Liver (tissue), 9 donors: ENCODE measurements around the gene MCTP1. TPM values are rescaled to one million over a fixed set of nuclear protein-coding genes. Genes with fewer than 3 reads are reported as not detected.
A peak's percentile ranks its signal among the peaks of the same experiment; 100 is the strongest.

ENCODE experiments used
- DNase-seq: peaks from one replicate; pipeline ENCODE4 v3.0.0-alpha.2; 2017; ENCODE audit warnings: low spot score
- H3K27ac ChIP-seq, 2 donors: one replicate each; pipeline ENCODE4 v1.7.0; 2013; ENCODE audit warnings: inconsistent platforms in 2 of 2, low read length in 2 of 2, control low read depth in 1 of 2, low read depth in 1 of 2, mild to moderate bottlenecking in 1 of 2
- H3K27me3 ChIP-seq, 4 donors: one replicate each; pipeline versions ENCODE4 v1.6.1 to v1.7.0; 2013; ENCODE audit warnings: low read length in 3 of 4, inconsistent platforms in 1 of 4, mild to moderate bottlenecking in 1 of 4, moderate library complexity in 1 of 4; ENCODE audit not compliant: control insufficient read depth in 4 of 4, insufficient read depth in 4 of 4
- H3K36me3 ChIP-seq, 4 donors: one replicate each; pipeline versions ENCODE4 v1.6.1 to v1.7.0; 2013; ENCODE audit warnings: low read length in 3 of 4, mild to moderate bottlenecking in 3 of 4, low read depth in 1 of 4, moderate library complexity in 1 of 4; ENCODE audit not compliant: control insufficient read depth in 4 of 4, insufficient read depth in 3 of 4
- H3K4me1 ChIP-seq, 4 donors: one replicate each; pipeline versions ENCODE4 v1.6.1 to v1.7.0; 2013; ENCODE audit warnings: low read length in 3 of 4, mild to moderate bottlenecking in 3 of 4, moderate library complexity in 1 of 4; ENCODE audit not compliant: control insufficient read depth in 4 of 4, insufficient read depth in 4 of 4
- H3K4me3 ChIP-seq, 3 donors: one replicate each; pipeline versions ENCODE4 v1.6.1 to v1.7.0; 2013; ENCODE audit warnings: low read length in 3 of 3, control low read depth in 1 of 3, low read depth in 1 of 3, mild to moderate bottlenecking in 1 of 3
- H3K9ac ChIP-seq, 2 donors: one replicate each; pipeline ENCODE4 v1.7.0; 2013; ENCODE audit warnings: low read length in 2 of 2, mild to moderate bottlenecking in 2 of 2, moderate library complexity in 2 of 2, control low read depth in 1 of 2, low read depth in 1 of 2
- H3K9me3 ChIP-seq, 4 donors: one replicate each; pipeline versions ENCODE4 v1.6.1 to v1.7.0; 2013; ENCODE audit warnings: low read length in 3 of 4; ENCODE audit not compliant: control insufficient read depth in 4 of 4
- EGR1 ChIP-seq, 2 donors: IDR thresholded peaks; 2 replicates each; pipeline ENCODE4 v1.6.1; 2016 to 2018; ENCODE audit warnings: antibody characterized with exemption in 2 of 2, low read depth in 2 of 2
- FOXA1 ChIP-seq: IDR thresholded peaks from 2 replicates; pipeline ENCODE4 v1.6.1; 2016; ENCODE audit warnings: antibody characterized with exemption
- FOXA2 ChIP-seq: IDR thresholded peaks from 2 replicates; pipeline ENCODE4 v1.6.1; 2016; ENCODE audit warnings: antibody characterized with exemption
- GABPA ChIP-seq, 2 donors: IDR thresholded peaks in 1 of 2; conservative IDR thresholded peaks in 1 of 2; 2 replicates each; pipeline ENCODE4 v1.6.1; 2016; ENCODE audit warnings: antibody characterized with exemption in 2 of 2, mild to moderate bottlenecking in 1 of 2, moderate library complexity in 1 of 2
- HNF4A ChIP-seq, 2 donors: conservative IDR thresholded peaks; 2 replicates each; pipeline ENCODE4 v1.6.1; 2016; ENCODE audit warnings: antibody characterized with exemption in 2 of 2, mild to moderate bottlenecking in 2 of 2
- HNF4G ChIP-seq: IDR thresholded peaks from 2 replicates; pipeline ENCODE4 v1.6.1; 2016; ENCODE audit warnings: antibody characterized with exemption
- JUND ChIP-seq, 2 donors: IDR thresholded peaks; 2 replicates each; pipeline ENCODE4 v1.6.1; 2016; ENCODE audit warnings: antibody characterized with exemption in 2 of 2
- NR2F2 ChIP-seq: IDR thresholded peaks from 2 replicates; pipeline ENCODE4 v1.6.1; 2016; ENCODE audit warnings: antibody characterized with exemption
- RAD21 ChIP-seq, 2 donors: IDR thresholded peaks; 2 replicates each; pipeline ENCODE4 v1.6.1; 2016; ENCODE audit warnings: antibody characterized with exemption in 2 of 2, mild to moderate bottlenecking in 2 of 2
- RXRA ChIP-seq, 2 donors: IDR thresholded peaks; 2 replicates each; pipeline ENCODE4 v1.6.1; 2017 to 2018; ENCODE audit warnings: antibody characterized with exemption in 2 of 2, mild to moderate bottlenecking in 1 of 2
- SP1 ChIP-seq: IDR thresholded peaks from 2 replicates; pipeline ENCODE4 v1.6.1; 2018; ENCODE audit warnings: antibody characterized with exemption, mild to moderate bottlenecking
- TAF1 ChIP-seq: conservative IDR thresholded peaks from 2 replicates; pipeline ENCODE4 v1.6.1; 2016; ENCODE audit warnings: antibody characterized with exemption, mild to moderate bottlenecking
- YY1 ChIP-seq: IDR thresholded peaks from 2 replicates; pipeline ENCODE4 v1.6.1; 2016; ENCODE audit warnings: antibody characterized with exemption, mild to moderate bottlenecking
- WGBS: extraction: QIAGEN DNeasy Blood & Tissue Kit; methylation state at CpG from one replicate; pipeline ENCODE4 v1.1.7; 2013; 5-methylcytosine and 5-hydroxymethylcytosine counted together
- polyA plus RNA-seq, 2 donors: library from polyadenylated mRNA; stranded (reverse) in 1 of 2; unstranded in 1 of 2; fragments of 200-250 nt in 1 of 2; fragments of >200 nt in 1 of 2; fragmentation: Nextera tagmentation in 1 of 2; extraction: Ambion mirVana in 1 of 2; gene quantifications; one replicate each; pipeline versions ENCODE4 v1.2.1 to v1.2.3, GENCODE V29; 2013 to 2015
- total RNA-seq, 2 donors: library from RNA; depleted of rRNA; stranded (reverse); fragments of >200 nt; gene quantifications; one replicate each; pipeline ENCODE4 v1.2.3, GENCODE V29; 2014
- TF ChIP-seq, protein P1 (sequence below): IDR thresholded peaks from 2 replicates; pipeline ENCODE4 v1.6.1; 2016; ENCODE audit warnings: antibody characterized with exemption, mild to moderate bottlenecking
- TF ChIP-seq, protein P2 (sequence below): fragments of 150-350 bp; IDR thresholded peaks from 2 replicates; pipeline ENCODE4 v1.5.1; 2017; ENCODE audit warnings: improper control_type of control experiment, low read depth, low read length; ENCODE audit not compliant: missing input control
- TF ChIP-seq, protein P3 (sequence below): IDR thresholded peaks from 2 replicates; pipeline ENCODE4 v1.6.1; 2016; ENCODE audit warnings: antibody characterized with exemption
- donor health status: healthy.
- donor health status: healthy.
- donor health status: healthy.
- donor health status: healthy.
- donor health status: healthy.

MCTP1 gene
- total and polyA plus RNA-seq, 4 donors = 0.67 to 7.6 (median 4.3) TPM

DNA sequence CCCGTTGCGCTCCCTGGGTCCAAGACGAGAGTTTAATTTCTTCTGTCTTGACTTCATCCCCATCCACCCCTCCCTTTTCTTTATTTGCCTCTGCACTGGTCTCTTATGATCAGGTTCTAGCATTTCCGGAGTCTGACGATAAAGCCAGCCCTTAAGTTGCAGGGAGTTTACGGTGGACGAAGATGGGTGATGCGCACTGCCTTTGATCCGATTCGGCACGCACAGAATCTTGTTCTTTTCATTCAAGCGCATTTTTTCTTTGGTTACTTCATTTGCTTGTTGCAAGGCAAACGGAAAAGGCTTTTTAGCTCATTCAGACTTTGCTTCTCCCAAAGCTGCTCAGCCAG lies 488 bp upstream of the MCTP1 start (continued):
- TF ChIP-seq, protein P1, sequence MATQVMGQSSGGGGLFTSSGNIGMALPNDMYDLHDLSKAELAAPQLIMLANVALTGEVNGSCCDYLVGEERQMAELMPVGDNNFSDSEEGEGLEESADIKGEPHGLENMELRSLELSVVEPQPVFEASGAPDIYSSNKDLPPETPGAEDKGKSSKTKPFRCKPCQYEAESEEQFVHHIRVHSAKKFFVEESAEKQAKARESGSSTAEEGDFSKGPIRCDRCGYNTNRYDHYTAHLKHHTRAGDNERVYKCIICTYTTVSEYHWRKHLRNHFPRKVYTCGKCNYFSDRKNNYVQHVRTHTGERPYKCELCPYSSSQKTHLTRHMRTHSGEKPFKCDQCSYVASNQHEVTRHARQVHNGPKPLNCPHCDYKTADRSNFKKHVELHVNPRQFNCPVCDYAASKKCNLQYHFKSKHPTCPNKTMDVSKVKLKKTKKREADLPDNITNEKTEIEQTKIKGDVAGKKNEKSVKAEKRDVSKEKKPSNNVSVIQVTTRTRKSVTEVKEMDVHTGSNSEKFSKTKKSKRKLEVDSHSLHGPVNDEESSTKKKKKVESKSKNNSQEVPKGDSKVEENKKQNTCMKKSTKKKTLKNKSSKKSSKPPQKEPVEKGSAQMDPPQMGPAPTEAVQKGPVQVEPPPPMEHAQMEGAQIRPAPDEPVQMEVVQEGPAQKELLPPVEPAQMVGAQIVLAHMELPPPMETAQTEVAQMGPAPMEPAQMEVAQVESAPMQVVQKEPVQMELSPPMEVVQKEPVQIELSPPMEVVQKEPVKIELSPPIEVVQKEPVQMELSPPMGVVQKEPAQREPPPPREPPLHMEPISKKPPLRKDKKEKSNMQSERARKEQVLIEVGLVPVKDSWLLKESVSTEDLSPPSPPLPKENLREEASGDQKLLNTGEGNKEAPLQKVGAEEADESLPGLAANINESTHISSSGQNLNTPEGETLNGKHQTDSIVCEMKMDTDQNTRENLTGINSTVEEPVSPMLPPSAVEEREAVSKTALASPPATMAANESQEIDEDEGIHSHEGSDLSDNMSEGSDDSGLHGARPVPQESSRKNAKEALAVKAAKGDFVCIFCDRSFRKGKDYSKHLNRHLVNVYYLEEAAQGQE = no peak

DNA sequence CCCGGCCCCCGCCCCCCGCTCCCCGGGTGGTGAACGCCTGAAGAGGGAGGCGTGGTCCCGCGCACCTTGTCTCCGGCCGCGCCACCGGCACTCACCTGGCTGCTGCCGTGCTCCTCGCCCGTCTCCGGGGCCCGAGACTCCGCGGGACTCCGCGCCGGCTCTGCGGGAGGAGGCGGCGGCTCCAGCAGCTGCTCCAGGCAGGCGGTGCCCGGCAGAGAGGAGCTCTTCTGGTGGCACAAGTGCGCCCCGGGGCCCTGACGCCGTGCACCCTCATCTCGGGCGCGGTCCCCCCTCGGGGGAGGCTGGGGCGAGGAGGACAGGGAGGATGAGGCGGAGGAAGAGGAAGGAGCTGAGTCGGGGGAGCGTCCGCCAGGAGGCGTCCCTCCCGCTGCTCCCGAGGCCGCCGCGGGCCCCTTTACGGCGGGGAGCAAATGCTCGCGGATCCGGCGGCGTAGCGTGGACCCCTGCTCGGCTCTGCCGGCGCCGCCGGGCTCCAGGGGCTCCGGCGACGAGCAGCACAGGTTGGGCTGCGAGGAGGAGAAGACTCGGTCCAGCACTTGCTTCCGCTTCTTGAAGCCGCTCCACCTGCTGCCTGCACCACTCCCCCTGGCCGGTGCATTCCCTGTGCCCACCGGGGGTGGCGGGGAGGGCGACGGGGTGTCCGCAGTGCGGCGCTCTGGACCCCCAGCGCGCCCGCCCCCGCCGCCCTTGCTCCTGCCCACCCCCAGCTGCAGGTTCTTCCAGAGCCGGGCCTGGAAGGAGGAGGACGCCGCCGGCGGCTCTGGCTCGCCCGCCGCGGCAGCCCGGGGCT lies 928 bp downstream of the MCTP1 start:
- Histone ChIP-seq H3K4me3 (peak overlapping the region; percentile 35 to 86 (median 61)), H3K9me3 (no peaks in the 10 kb centered on the region), H3K4me1 (peaks cover 15 to 20% (median 17%) of the 10 kb centered on the region in 4 donors), H3K36me3 (no peaks in the 10 kb centered on the region), H3K27me3 (peaks cover 4 to 24% (median 10%) of the 10 kb centered on the region in 4 donors), H3K27ac (no peak overlapping the region), H3K9ac (no peak overlapping the region)
- 2% methylated on average over 89 of the region's 89 CpGs for WGBS
- DNase-seq = no peak
- peak in 1 of 2 donors; percentile 36 for TF ChIP-seq RAD21 (IDR thresholded peaks at IDR 0.05)
- TF ChIP-seq, protein P2, sequence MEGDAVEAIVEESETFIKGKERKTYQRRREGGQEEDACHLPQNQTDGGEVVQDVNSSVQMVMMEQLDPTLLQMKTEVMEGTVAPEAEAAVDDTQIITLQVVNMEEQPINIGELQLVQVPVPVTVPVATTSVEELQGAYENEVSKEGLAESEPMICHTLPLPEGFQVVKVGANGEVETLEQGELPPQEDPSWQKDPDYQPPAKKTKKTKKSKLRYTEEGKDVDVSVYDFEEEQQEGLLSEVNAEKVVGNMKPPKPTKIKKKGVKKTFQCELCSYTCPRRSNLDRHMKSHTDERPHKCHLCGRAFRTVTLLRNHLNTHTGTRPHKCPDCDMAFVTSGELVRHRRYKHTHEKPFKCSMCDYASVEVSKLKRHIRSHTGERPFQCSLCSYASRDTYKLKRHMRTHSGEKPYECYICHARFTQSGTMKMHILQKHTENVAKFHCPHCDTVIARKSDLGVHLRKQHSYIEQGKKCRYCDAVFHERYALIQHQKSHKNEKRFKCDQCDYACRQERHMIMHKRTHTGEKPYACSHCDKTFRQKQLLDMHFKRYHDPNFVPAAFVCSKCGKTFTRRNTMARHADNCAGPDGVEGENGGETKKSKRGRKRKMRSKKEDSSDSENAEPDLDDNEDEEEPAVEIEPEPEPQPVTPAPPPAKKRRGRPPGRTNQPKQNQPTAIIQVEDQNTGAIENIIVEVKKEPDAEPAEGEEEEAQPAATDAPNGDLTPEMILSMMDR = peak; percentile 16
- TF ChIP-seq RXRA (IDR thresholded peaks at IDR 0.05) = no peak

DNA sequence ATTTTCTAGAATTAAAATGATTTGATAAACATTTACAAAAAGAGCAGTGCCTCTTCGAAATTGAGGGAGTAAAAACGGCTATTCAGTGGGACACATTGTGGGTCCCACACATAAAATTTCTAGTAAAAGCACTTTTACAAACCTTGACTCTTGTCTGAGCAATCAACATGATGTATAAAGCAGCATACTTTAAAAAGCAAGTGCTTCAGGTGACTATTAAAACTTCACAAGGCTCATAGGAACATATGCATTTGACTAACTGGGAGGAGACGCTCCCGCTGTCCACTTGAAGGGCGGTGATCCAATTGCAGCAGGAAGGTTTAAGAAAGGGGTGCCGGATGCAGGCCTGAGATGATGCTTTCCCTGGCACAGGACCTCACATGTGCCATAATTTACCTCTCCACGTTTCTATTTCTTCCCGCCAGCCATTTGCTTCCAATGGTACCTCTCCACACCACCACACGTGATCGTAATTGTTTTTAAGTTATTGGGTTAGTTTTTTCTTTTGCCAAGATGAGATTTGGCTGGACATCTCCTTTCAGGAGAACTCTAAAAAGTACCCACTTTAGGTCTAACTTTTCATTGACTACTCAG lies 1.8 kb downstream of the MCTP1 start:
- peaks cover 15 to 20% (median 17%) of the 10 kb centered on the region in 4 donors for H3K4me1 ChIP-seq
- DNase-seq = no peak
- H3K27ac ChIP-seq = no peak overlapping the region
- H3K9me3 ChIP-seq = no peaks in the 10 kb centered on the region
- H3K4me3 ChIP-seq = peak overlapping the region in 1 of 3 donors; percentile 86
- H3K27me3 ChIP-seq = peaks cover 3 to 26% (median 9%) of the 10 kb centered on the region in 4 donors
- H3K36me3 ChIP-seq = no peaks in the 10 kb centered on the region
- WGBS = 20% methylated on average over 10 of the region's 10 CpGs
- TF ChIP-seq HNF4G (no peak), FOXA2 (no peak), RAD21 (IDR thresholded peaks at IDR 0.05) (no peak), RXRA (IDR thresholded peaks at IDR 0.05) (no peak), NR2F2 (no peak), GABPA (IDR thresholded peaks at IDR 0.05 in 1 of 2, conservative IDR thresholded peaks at IDR 0.05 in 1 of 2) (no peak), YY1 (no peak), HNF4A (conservative IDR thresholded peaks at IDR 0.05) (no peak), EGR1 (IDR thresholded peaks at IDR 0.05; ENCODE audit: low read depth in 2 of 2) (no peak), JUND (IDR thresholded peaks at IDR 0.05) (no peak), FOXA1 (no peak), SP1 (no peak), TAF1 (no peak)
- TF ChIP-seq, protein P3, sequence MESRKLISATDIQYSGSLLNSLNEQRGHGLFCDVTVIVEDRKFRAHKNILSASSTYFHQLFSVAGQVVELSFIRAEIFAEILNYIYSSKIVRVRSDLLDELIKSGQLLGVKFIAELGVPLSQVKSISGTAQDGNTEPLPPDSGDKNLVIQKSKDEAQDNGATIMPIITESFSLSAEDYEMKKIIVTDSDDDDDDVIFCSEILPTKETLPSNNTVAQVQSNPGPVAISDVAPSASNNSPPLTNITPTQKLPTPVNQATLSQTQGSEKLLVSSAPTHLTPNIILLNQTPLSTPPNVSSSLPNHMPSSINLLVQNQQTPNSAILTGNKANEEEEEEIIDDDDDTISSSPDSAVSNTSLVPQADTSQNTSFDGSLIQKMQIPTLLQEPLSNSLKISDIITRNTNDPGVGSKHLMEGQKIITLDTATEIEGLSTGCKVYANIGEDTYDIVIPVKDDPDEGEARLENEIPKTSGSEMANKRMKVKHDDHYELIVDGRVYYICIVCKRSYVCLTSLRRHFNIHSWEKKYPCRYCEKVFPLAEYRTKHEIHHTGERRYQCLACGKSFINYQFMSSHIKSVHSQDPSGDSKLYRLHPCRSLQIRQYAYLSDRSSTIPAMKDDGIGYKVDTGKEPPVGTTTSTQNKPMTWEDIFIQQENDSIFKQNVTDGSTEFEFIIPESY = no peak
- TF ChIP-seq, protein P2 = no peak
- H3K9ac ChIP-seq = no peak overlapping the region
